ENCODE measurements around the gene ANKH.

ANKH gene

DNA sequence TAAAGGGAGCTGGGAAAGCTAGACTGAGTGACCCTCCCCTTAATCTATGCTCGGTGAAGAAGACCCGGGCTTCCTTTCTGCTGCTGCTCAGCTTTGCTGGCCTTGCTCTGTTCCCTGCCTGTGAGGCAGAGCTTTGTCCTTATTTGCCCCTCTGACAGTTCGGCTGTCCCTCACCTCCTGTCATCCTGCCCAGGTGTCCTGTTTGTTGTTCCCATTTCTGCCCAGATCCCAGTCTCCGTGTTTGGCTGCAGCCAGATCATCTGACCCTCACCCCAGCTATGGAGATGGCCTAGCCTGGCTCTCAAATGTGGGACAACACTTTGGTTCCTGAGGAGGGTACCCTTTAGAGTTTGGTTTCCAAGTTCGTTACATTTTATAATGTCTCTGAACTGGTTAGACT is 186.8 kb downstream of the ANKH start:
- no peak overlapping the region for H2BK12ac ChIP-seq (ENCODE audit: low read length)
- no peak overlapping the region for H4K91ac ChIP-seq (ENCODE audit: low read depth, low read length)
- no peaks in the 10 kb centered on the region for H3K4me1 ChIP-seq (ENCODE audit: control insufficient read depth in 1 of 2, insufficient read depth in 2 of 2, low read length in 2 of 2)
- H2BK5ac ChIP-seq (ENCODE audit: low read depth, low read length, poor library complexity): no peak overlapping the region
- H3K23ac ChIP-seq (ENCODE audit: low read length): no peak overlapping the region
- H2BK120ac ChIP-seq (ENCODE audit: insufficient read depth, low read length, poor library complexity): no peak overlapping the region
- no peaks in the 10 kb centered on the region for H3K79me1 ChIP-seq (ENCODE audit: low read length)
- no peak overlapping the region for H3K4me3 ChIP-seq (ENCODE audit: low read depth, low read length)
- no peak overlapping the region for H4K12ac ChIP-seq (ENCODE audit: low read depth, low read length)
- H3K79me2 ChIP-seq (ENCODE audit: control insufficient read depth, insufficient read depth, low read length, poor library complexity): no peaks in the 10 kb centered on the region
- H2AFZ ChIP-seq (ENCODE audit: insufficient read depth, low read length, poor library complexity): no peak overlapping the region
- H4K8ac ChIP-seq (ENCODE audit: low read depth, low read length): no peak overlapping the region
- no CpG with 5 or more reads among the region's 5 CpGs for WGBS (ENCODE audit: extremely low coverage, insufficient coverage, insufficient read length)
- H3K9ac ChIP-seq (ENCODE audit: low read length): no peak overlapping the region
- no peak overlapping the region for H2AK5ac ChIP-seq (ENCODE audit: low read length)
- no peak overlapping the region for H3K18ac ChIP-seq (ENCODE audit: low read length)
- no peak for DNase-seq
- H3K4ac ChIP-seq (ENCODE audit: low read depth, low read length): no peak overlapping the region
- no peak overlapping the region for H3K27ac ChIP-seq (ENCODE audit: low read depth, low read length)
- no peak overlapping the region for H3K4me2 ChIP-seq (ENCODE audit: low read length)
- no peaks in the 10 kb centered on the region for H3K9me3 ChIP-seq (ENCODE audit: insufficient read depth, low read depth, low read length)
- peaks cover 19 to 34% of the 10 kb centered on the region in 2 experiments for H3K36me3 ChIP-seq (ENCODE audit: control insufficient read depth in 1 of 2, insufficient read depth in 2 of 2, low read length in 2 of 2)
- no peak overlapping the region for H3K14ac ChIP-seq (ENCODE audit: low read length)
- H3K27me3 ChIP-seq (ENCODE audit: insufficient read depth, low read length): no peaks in the 10 kb centered on the region

DNA sequence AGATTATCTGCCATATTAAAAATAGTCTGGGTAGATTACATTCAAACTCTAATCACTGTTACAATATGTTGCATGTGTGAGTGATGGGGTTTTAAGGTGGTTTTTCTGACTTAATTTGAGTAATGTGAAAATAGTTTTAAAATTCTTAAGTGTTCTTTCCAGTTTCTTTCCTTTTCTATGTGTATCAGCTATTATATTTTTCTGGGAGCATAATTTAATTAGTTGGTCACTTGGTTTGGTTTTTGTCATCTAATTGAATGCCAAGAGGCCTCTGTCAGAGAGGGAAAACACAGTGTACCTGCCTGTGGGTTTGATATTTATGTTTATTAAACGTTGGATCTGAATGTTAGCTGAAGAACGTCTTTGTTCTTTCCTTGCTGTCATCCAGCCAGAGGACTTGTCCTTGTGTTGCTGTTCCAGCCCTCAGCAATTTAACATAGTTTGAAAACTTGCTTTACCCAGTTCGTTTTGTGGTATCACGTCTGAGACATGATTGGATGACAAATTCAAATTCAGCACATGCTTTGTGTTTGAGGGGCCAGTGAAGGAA is 187.6 kb downstream of the ANKH start:
- Histone ChIP-seq H3K4ac (ENCODE audit: low read depth, low read length) (no peak overlapping the region), H3K18ac (ENCODE audit: low read length) (no peak overlapping the region), H3K4me3 (ENCODE audit: low read depth, low read length) (no peak overlapping the region), H2BK120ac (ENCODE audit: insufficient read depth, low read length, poor library complexity) (no peak overlapping the region), H3K14ac (ENCODE audit: low read length) (no peak overlapping the region), H3K4me2 (ENCODE audit: low read length) (no peak overlapping the region), H3K79me1 (ENCODE audit: low read length) (no peaks in the 10 kb centered on the region), H3K23ac (ENCODE audit: low read length) (no peak overlapping the region), H4K12ac (ENCODE audit: low read depth, low read length) (no peak overlapping the region), H4K8ac (ENCODE audit: low read depth, low read length) (no peak overlapping the region), H3K9ac (ENCODE audit: low read length) (no peak overlapping the region), H2AK5ac (ENCODE audit: low read length) (no peak overlapping the region), H3K4me1 (ENCODE audit: control insufficient read depth in 1 of 2, insufficient read depth in 2 of 2, low read length in 2 of 2) (no peaks in the 10 kb centered on the region), H2BK5ac (ENCODE audit: low read depth, low read length, poor library complexity) (no peak overlapping the region), H3K79me2 (ENCODE audit: control insufficient read depth, insufficient read depth, low read length, poor library complexity) (no peaks in the 10 kb centered on the region), H3K9me3 (ENCODE audit: insufficient read depth, low read depth, low read length) (no peaks in the 10 kb centered on the region), H4K91ac (ENCODE audit: low read depth, low read length) (no peak overlapping the region), H2AFZ (ENCODE audit: insufficient read depth, low read length, poor library complexity) (no peak overlapping the region), H2BK12ac (ENCODE audit: low read length) (no peak overlapping the region), H3K27me3 (ENCODE audit: insufficient read depth, low read length) (no peaks in the 10 kb centered on the region), H3K36me3 (ENCODE audit: control insufficient read depth in 1 of 2, insufficient read depth in 2 of 2, low read length in 2 of 2) (peaks cover 20 to 34% of the 10 kb centered on the region in 2 experiments), H3K27ac (ENCODE audit: low read depth, low read length) (no peak overlapping the region)
- no peak for DNase-seq
- no CpG with 5 or more reads among the region's 4 CpGs for WGBS (ENCODE audit: extremely low coverage, insufficient coverage, insufficient read length)

DNA sequence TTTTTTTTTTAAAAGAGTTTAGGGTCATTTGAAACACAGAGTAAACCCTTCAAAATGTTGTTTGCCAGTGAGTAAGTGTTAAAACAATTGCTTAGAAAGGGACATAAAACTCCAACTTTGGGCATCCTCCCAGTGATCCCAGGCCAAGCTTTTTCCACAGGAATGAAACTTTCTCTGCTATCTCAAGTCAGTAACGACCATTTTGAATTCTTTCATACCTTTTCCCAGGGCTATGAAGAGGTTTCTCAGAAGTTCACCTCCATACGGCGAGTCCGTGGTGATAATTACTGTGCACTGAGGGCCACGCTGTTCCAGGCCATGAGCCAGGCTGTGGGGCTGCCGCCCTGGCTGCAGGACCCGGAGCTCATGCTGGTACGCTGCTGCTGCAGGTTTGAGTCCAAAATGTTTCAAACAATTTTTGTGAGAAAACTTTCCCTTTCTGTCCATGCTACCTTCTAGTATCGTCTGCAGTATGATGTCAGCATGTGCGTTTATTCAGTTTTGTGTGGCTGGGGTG is 190.3 kb downstream of the ANKH start:
- Histone ChIP-seq H3K18ac (ENCODE audit: low read length) (no peak overlapping the region), H3K4me3 (ENCODE audit: low read depth, low read length) (no peak overlapping the region), H3K4ac (ENCODE audit: low read depth, low read length) (no peak overlapping the region), H2AK5ac (ENCODE audit: low read length) (no peak overlapping the region), H3K27ac (ENCODE audit: low read depth, low read length) (no peak overlapping the region), H2BK12ac (ENCODE audit: low read length) (no peak overlapping the region), H2BK120ac (ENCODE audit: insufficient read depth, low read length, poor library complexity) (no peak overlapping the region), H3K79me1 (ENCODE audit: low read length) (no peaks in the 10 kb centered on the region), H3K4me1 (ENCODE audit: control insufficient read depth in 1 of 2, insufficient read depth in 2 of 2, low read length in 2 of 2) (peaks cover 0 to 1% of the 10 kb centered on the region in 2 experiments), H3K9ac (ENCODE audit: low read length) (no peak overlapping the region), H3K27me3 (ENCODE audit: insufficient read depth, low read length) (no peaks in the 10 kb centered on the region), H3K79me2 (ENCODE audit: control insufficient read depth, insufficient read depth, low read length, poor library complexity) (no peaks in the 10 kb centered on the region), H2BK5ac (ENCODE audit: low read depth, low read length, poor library complexity) (no peak overlapping the region), H2AFZ (ENCODE audit: insufficient read depth, low read length, poor library complexity) (no peak overlapping the region), H3K36me3 (ENCODE audit: control insufficient read depth in 1 of 2, insufficient read depth in 2 of 2, low read length in 2 of 2) (peaks cover 16 to 34% of the 10 kb centered on the region in 2 experiments), H4K91ac (ENCODE audit: low read depth, low read length) (no peak overlapping the region), H3K9me3 (ENCODE audit: insufficient read depth, low read depth, low read length) (peaks cover 2% of the 10 kb centered on the region), H4K12ac (ENCODE audit: low read depth, low read length) (no peak overlapping the region), H3K23ac (ENCODE audit: low read length) (no peak overlapping the region), H4K8ac (ENCODE audit: low read depth, low read length) (no peak overlapping the region), H3K4me2 (ENCODE audit: low read length) (no peak overlapping the region), H3K14ac (ENCODE audit: low read length) (no peak overlapping the region)
- WGBS (ENCODE audit: extremely low coverage, insufficient coverage, insufficient read length): no CpG with 5 or more reads among the region's 10 CpGs
- no peak for DNase-seq

DNA sequence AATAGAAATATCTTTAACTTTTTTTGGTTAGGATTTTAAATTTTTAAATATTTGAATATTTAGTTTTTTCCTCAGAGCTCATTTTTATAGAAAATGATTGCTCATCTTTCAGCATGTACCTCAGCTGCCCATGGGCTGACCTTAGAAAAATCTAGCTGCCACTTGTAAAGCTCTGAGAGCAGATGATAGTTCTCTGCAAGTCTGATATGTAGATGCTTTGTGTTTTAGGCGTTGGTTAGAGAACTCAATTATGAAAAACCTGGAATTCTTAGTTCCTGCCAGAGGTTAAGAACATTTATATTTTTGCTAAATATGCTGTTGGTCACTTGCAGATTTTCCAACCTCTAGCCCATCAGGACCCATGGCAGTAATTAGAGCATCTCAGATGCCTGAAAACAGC is 192.0 kb downstream of the ANKH start:
- Histone ChIP-seq H4K8ac (ENCODE audit: low read depth, low read length) (no peak overlapping the region), H3K27me3 (ENCODE audit: insufficient read depth, low read length) (no peaks in the 10 kb centered on the region)

More for the DNA sequence above, 192.0 kb downstream of the ANKH start:
- no peak overlapping the region for H3K4me2 ChIP-seq (ENCODE audit: low read length)
- no peak overlapping the region for H2AK5ac ChIP-seq (ENCODE audit: low read length)
- no peak overlapping the region for H4K91ac ChIP-seq (ENCODE audit: low read depth, low read length)
- no peak overlapping the region for H3K23ac ChIP-seq (ENCODE audit: low read length)
- H3K9ac ChIP-seq (ENCODE audit: low read length): no peak overlapping the region
- no peak for DNase-seq
- H4K12ac ChIP-seq (ENCODE audit: low read depth, low read length): no peak overlapping the region
- H3K9me3 ChIP-seq (ENCODE audit: insufficient read depth, low read depth, low read length): peaks cover 3% of the 10 kb centered on the region
- no peak overlapping the region for H2BK5ac ChIP-seq (ENCODE audit: low read depth, low read length, poor library complexity)
- no peak overlapping the region for H3K18ac ChIP-seq (ENCODE audit: low read length)
- H3K4me3 ChIP-seq (ENCODE audit: low read depth, low read length): no peak overlapping the region
- no peak overlapping the region for H3K27ac ChIP-seq (ENCODE audit: low read depth, low read length)
- no peak overlapping the region for H2AFZ ChIP-seq (ENCODE audit: insufficient read depth, low read length, poor library complexity)
- H3K36me3 ChIP-seq (ENCODE audit: control insufficient read depth in 1 of 2, insufficient read depth in 2 of 2, low read length in 2 of 2): peaks cover 15 to 30% of the 10 kb centered on the region in 2 experiments
- no peaks in the 10 kb centered on the region for H3K79me1 ChIP-seq (ENCODE audit: low read length)
- no peak overlapping the region for H3K4ac ChIP-seq (ENCODE audit: low read depth, low read length)
- no peak overlapping the region for H3K14ac ChIP-seq (ENCODE audit: low read length)
- H2BK120ac ChIP-seq (ENCODE audit: insufficient read depth, low read length, poor library complexity): no peak overlapping the region
- WGBS (ENCODE audit: extremely low coverage, insufficient coverage, insufficient read length): no CpG with 5 or more reads among the region's 1 CpG
- no peak overlapping the region for H2BK12ac ChIP-seq (ENCODE audit: low read length)
- no peaks in the 10 kb centered on the region for H3K79me2 ChIP-seq (ENCODE audit: control insufficient read depth, insufficient read depth, low read length, poor library complexity)
- peaks cover 0 to 5% of the 10 kb centered on the region in 2 experiments for H3K4me1 ChIP-seq (ENCODE audit: control insufficient read depth in 1 of 2, insufficient read depth in 2 of 2, low read length in 2 of 2)
